Stimulated activated CD8-positive, alpha-beta memory T cell treated with anti-CD3 and anti-CD28 coated beads, Interleukin-15, amount 100 ng/mL, for 24 hours (primary cell): ENCODE results near the gene TCOF1.

Experiments
- DNase-seq: peaks from one replicate; pipeline ENCODE4 v3.0.0-alpha.2; 2020; ENCODE audit warnings: low read depth

The TCOF1 gene

DNA sequence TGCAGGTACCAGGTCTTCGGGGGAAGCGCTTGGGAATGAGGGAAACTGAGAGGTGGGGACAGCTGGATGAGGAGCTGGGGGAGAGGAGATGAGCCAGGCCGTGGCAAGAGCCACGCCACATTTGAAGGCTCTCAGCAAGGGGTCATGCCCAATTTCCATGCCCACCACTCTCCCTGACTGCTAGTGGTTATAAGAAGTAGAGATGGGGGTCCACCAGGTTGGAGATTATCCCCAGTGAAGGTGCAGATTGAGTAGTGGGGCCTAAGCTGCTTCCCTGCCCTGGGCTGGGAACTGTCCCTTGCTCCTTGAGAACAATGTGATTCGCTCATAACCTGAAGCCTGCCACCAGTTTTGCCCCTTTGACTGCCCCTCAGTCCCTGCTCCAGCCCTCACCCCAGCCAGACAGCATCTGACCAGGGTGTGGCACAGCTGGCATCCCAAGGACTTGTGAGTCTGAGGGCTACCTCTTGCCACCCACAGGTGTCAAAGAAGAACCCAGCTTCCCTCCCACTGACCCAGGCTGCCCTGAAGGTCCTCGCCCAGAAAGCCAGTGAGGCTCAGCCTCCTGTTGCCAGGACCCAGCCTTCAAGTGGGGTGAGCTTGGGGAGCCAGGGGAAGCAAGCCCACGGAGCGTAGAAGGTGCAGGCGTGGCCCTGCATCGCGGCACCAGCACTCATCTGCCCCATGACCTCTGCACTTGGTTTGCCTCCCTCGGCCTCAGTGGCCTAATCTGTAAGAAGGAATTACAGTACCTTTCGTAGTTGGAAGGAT is 33.8 kb downstream of the TCOF1 start:
- no peak for DNase-seq

DNA sequence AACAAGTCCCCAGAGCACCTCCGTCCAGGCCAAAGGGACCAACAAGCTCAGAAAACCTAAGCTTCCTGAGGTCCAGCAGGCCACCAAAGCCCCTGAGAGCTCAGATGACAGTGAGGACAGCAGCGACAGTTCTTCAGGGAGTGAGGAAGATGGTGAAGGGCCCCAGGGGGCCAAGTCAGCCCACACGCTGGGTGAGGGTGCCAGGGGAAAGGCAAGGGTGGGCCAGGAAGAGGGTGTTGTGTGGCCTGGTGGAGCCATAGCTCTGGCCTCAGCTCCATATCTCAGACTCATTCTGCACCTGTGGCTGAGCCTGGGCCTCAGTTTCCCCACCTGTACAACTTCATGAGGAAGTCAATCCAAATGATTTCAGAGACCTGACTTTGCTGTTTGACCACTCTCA is 34.5 kb downstream of the TCOF1 start:
- DNase-seq, result no peak

GRCh38 chr5:150392680-150393079 is 35.2 kb downstream of the TCOF1 start:
- DNase-seq, result no peak

GRCh38 chr5:150393096-150393645 is 35.7 kb downstream of the TCOF1 start:
- DNase-seq, result no peak

DNA sequence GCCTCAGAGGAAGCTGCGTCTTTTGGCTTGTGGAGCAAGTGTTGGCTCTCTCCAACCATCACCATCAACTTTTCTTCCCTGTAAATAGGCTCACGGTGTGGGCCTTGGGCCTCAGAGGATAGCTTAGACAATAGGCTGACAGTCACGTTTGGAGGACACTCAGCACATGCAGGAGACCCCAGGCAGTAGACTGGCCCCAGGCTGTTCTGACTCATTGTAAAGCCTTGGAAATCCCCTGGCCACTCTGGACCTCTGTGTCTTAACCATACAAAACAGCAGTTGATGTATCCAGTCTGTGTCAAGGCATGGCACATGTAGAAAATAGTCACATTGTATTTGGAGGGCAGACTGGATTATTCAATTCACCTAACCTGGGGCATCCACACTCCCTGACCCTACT is 36.6 kb downstream of the TCOF1 start:
- DNase-seq, result no peak

DNA sequence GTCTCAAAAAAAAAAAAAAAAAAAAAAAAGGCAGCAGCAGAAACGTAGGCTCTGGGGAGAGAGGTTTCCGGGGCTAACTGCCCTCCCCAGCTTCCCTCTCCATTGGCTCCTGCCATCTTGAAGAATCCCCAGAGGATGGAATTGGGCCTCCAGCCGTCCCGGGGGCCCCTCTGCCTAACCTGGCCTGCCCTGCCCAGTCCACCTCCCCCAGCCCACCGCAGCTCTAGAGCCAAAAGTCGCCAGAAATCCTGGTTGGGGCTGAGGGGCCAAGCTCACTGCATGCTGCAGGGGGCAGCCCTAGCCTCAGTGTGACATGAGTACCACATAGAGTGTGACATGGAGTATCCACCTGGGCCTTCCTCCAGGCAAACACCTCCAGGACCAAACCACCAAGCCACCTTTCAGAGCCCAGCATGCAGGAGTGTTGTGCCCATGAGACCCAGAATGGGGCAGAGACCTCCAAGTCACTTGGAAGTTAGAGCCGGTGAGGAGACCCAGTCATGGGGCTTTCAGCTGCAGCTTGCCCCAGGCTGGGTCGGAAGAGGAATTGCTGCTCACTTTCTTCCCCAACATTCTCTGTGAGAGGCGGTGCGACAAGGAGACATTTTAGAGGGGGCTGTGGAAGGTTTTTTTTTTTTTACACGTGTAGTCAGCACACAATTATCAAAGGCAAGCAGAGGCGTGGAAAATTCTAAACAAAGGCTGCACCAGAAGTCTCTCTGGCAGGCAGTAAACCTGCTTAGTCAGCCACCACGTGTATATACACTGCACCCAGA is 37.6 kb downstream of the TCOF1 start:
- DNase-seq, result no peak

DNA sequence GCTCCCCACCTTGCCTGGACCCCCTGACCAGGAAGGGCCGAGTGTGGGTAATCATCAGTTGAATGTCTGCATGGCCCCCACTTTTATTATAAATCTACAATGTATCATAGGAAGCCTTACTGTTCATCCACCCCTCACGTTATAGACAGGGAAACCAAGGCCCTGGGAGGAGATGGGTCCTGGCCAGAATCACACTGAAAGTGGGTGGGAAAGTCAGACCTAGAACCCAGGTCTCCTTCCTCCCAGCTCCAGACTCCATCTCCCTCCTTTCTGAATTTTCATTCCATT is 38.1 kb downstream of the TCOF1 start:
- no peak for DNase-seq

GRCh38 chr5:150396267-150396666 is 38.8 kb downstream of the TCOF1 start:
- no peak for DNase-seq

DNA sequence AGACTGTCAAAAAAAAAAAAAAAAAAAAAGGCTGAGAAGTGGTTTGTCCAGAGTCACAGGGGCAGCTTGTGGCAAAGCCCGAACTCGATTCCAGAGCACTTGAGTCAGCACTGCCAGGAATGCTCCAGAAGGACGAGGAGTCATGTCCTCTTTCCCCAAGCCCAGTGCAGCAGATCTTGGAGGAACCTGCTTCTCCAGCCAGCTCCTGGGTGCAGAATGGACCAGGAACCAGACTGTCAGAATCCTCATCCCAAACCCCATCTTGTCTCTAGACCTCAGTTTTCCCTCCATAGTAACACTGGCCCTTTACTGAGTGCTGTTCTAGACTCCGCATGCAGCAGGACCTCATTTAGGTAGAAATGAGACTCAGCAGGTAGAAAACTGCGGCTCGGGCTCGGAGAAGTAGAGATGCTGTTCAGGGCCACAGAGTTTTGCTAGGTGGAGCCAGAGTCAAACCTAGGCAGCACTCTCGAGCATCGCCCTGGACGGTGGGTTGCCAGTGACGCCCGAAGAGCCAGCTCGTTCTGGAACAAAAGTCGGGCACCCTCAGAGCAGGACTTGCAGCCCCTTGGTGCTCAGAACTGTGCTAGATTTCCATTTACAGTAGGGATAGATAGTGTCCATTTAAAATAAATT is 39.8 kb downstream of the TCOF1 start:
- no peak for DNase-seq

DNA sequence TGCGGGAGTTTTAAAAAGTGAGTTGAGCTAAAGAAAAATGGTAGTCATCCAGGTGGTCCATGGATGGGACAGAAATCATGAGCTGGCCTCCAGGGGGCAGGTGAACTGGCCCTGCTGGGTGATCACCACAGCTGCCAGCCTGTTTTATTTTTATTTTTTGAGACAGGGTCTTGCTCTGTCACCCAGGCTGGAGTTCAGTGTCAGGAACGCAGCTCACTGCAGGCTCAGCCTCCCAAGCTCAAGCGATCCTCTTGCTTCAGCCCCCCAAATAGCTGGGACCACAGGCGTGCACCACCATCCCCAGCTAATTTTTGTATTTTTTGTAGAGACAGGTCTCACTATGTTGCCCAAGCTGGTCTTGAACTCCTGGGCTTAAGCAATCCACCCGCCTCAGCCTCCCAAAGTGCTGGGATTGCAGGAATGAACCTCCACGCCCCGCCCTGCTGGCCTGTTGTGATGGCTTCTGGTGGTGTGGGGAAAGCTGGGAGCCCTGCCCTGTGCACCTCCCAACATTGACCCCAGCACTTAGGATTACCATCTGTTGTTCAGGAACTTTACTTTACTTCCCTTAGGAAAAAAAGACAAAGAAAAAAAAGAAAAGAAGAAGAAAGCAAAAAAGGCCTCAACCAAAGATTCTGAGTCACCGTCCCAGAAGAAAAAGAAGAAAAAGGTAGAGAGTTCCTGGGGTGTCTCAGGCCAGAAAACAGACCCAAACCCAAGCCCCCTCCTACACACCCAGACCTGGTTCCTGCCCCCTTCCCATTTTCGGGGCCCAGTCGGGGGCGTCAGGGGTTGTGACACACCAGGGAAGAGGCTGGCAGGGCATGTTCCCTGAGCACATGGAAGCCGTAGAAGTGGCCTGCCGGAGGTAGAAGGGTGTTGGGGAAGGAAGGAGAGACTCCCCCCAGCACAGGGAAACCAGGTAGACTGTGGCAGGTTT is 40.6 kb downstream of the TCOF1 start:
- no peak for DNase-seq

DNA sequence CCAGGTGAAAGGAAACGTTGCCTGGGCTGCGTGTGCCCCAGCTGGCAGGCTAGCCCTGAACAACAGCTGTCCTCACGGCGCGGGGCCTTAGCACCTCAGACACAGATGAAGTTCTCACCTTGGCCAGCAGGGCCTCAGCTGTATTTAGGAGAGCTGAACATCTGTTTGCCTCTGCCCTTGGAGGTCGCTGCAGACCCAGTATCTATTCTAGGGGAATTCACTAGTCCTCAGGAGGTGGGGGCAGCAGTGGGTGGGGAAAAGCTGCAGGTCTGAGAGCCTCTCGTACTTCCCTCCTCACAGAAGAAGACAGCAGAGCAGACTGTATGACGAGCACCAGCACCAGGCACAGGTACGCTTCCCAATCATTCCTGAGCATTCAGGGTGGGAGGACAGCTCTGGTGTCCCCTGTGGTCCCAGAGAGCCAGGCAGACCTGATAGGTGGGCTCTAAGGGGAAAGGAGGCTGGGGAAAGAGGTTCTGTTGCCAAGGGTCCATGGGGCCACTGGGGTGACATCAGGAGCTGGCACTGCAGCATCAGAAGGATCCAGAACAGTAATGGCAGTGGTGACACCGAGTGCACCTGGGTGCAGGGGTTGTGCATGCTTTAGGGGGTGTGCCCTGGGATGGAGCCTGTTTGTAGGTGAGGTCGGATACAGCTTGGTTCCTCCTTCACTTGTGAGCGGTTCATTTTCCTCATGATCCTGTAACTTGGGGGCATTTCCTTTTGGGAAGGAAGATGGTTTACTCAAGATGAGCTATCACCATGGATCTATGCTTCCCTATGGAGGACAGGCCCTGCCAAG is 41.4 kb downstream of the TCOF1 start:
- no peak for DNase-seq

- DNase-seq, result no peak
Measured at GRCh38 chr5:150399524-150400211, 42.2 kb downstream of the TCOF1 start.

DNA sequence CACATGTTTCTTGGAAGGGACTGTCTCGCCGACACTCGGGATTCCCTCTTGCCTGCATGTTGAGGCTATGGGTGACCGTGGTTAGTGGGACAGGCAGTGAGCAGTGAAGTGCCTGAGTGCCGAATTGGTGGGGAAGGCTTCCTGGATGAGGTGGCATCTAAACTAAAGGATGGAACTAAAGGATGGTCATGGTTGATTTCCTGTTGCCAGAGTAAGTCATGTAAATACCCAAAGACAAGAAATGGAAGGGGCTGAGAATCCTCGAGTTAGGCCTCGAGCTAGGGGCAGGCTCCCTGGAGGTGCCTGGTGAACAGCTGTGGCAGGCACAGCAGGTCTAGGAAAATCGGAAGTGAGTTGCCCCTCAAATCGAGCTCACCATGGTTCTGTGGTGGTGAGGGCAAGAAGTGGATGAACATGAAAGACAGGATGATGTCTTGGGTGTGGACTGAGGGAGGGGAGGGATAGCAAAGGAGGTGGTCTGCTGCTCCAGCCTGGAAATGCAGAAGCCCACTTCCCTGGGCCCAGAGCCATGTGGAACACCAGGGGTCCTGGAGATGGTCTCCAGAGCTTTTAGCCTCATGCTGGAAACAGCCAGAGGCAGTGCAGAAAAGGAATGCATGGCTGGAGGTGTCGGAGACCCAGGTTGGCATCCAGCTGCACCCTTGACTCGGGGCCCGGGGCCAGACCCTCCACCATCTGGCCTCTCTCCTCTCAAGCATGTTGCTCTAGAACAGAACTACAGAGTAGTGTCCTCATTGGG is 43.0 kb downstream of the TCOF1 start:
- DNase-seq, result no peak

GRCh38 chr5:150401076-150401375 is 43.5 kb downstream of the TCOF1 start:
- DNase-seq, result no peak

- no peak for DNase-seq
Measured at GRCh38 chr5:150401376-150402228, 44.1 kb downstream of the TCOF1 start.

DNA sequence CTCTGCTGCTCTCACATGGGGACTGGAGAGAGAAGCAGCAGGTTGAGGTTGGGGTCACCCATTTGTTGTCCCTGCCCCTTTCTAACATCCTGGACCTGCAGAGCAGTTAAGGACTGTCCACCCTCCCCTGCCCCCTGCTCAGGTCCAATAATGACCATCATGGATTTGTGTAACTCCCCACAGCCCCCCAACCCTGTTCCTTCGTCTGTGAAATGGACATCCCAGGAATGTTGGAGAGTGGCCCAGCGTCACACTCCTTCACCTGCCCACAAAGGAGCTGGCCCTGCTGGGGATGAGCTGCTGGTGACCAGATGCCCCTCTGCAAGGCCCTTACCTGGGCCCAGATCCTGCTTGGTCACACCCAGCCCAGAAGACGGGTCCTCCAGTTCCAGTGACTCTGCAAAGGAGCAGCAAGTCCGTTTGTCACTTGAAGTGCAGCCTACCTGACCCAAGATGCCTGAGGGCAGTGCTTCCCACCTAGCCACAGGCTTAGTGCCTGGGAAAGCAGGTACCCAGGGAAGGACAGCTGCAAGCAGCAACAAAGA is 44.8 kb downstream of the TCOF1 start:
- DNase-seq, result no peak

- DNase-seq, result no peak
Measured at GRCh38 chr5:150402901-150403342, 45.4 kb downstream of the TCOF1 start.

- DNase-seq, result no peak
Measured at GRCh38 chr5:150404121-150404520, 46.6 kb downstream of the TCOF1 start.

GRCh38 chr5:150404535-150404934 is 47.0 kb downstream of the TCOF1 start:
- DNase-seq, result no peak
